Islet of Langerhans (tissue), 1 donor: ENCODE data around the gene CABP2.

Source experiments
- FAIRE-seq: peaks from one replicate; lab custom pipeline; 2011; peaks lifted over from hg19 to GRCh38; lab: Jason Lieb, UNC

The CABP2 gene

DNA sequence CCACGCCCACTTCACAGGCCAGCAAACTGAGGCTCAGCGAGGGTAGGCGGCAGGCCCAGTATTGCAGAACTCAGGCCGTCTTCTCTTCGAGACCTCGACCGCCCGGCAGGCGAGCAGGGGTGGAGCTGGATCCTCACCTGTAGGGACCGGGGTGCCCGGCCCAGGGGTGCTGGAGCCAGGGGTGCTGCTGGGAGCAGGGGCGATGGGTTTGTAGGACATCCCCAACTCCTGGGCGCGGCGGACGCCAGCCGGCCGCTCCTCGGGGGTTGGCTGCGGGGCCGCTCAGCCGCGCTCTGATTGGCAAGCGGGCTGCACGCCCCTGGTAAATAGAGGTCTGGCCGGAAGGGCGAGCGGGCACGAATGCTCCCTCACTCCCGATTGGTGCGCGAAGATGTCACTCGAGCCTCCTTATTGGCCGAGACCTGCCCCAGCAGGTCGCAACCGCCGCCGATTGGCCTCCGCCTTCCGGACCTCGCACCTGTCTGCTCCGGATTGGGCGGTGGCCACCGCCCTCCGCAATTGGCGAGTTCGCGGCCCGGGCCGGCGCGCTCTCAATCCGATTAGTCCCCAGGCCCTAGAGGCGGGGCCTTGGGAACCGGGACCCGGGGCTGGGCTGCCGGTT is 15.3 kb downstream of the CABP2 start, which contains the start of gene CDK2AP2:
TSS of gene CDK2AP2 (minus strand) at position 299 of the 622 bp plus-strand sequence. CDS start at position 219, 80 bp downstream.
- FAIRE-seq: no peak

GRCh38 chr11:67507242-67507863 is 15.9 kb downstream of the CABP2 start:
- no peak for FAIRE-seq

GRCh38 chr11:67506426-67507051 is 16.7 kb downstream of the CABP2 start:
- FAIRE-seq: no peak

DNA sequence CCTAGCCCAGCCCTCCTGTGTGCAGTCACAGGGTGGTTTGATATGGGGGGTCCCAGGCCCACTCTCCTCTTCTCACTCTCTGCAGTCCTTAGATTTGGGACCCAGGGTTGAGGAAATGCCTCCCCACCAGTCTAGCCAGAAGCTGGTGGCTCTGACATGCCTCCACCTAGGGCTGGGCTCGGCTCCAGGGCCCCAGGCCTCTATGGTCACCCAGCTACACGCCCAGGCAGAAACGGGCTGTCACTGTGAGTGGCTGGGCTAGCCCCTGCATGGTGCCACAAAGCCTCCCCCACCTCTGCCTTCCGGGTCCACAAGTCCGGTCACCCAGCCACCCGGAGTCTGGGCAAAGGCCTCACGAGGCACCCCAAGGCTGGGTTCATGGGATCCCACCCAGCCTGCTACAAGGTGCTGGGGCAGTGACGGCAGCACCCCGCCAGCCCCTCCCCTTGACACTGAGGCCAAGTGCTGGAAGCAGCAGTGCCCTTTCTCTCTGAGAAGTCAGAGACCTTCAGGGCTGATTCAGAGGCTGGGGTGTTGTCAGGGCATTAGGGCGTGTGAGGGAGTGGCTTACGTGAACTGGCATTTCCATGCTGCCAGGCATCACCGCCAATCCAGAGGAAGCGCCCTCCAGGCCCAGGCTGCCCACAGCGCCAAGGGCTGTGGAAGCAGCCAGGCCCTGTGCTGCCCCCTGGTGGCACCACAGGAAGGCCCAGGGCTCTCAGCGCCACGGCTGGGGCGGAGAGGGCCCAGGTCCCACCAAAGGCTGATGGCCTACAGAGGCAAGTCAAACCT is 17.4 kb downstream of the CABP2 start:
- peak; percentile 79 for FAIRE-seq

DNA sequence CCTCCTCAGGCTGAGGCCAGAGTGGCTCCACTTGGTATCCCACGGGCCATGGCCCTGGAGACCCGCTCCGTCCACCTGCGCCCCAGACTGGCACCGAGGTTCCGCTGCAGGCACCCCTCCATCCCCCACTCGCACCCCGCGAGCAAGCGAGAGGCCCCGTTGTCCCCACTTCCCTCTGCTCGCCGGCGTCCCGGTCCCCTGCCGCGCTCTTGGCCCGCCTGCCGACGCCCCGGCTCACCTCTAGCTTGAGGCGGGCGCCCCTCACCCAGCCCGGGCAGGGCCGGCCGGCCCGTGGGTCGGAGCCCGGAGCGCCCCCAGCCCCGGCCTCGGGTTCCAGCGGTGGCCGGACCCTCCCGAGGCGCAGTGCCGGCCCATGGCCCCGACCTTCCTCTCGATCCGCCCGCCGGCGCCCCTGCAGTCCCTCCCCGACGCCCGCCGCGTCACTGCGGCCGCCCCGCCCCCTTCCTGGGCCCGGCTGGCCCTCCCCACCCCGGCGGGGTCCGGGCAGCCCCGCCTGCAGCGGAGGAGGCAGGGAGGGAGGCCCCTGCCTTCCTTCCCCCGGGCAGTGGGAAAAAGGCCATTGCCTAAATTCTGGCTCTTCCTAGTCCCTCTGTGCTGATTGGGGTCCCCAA is 18.2 kb downstream of the CABP2 start, which contains the start of gene PITPNM1:
TSS of gene PITPNM1 (minus strand) at position 414 of the 632 bp plus-strand sequence. CDS start 1,183 bp downstream, outside the sequence.
- no peak for FAIRE-seq

DNA sequence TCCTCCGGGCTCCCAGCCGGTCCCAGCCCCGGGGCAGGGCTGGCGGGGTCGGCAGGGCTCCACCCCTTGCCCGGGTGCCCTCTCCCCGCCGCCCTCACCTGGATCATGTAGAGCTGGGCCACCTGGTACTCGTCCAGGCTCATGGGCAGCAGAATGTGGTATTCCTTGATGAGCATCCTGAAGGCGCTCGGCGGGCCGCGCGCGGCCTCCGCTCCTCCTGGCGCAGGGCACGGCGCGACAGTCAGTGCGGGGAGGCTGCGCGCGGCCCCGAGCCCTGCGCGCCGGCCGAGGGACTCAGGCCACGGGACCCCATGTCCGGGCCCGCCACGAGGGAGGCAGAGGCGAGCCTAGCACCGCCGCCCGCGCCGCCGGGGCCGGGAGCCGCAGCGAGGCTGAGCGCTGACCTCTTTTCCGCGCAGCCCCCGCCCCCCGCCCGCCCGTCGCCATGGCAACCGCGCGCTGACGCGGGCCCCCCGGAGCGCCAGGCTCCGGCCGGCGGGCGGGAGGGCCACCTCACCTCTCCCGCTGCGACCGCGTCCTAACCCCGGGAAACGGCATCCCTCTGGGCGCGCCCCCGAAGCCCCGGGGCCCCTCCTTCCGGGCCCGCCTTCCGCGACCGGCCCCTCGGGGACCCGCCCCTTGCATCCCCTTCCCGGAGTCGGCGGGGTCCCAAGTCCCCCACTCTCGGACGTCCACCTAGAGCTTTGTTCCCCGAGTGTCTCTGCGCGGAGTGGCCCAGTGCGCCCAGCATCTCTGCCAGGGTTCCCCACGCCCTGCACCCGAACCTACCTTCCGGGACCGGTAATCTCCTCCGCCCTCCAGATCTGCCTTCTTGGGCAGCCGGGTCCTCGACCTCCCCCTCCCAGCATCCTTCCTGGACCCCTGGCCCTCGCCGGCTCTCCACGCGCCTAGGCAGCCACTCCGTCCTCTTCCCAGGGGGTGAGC is 19.0 kb downstream of the CABP2 start:
- FAIRE-seq: no peak

GRCh38 chr11:67503119-67504004 is 19.9 kb downstream of the CABP2 start:
- FAIRE-seq: no peak

DNA sequence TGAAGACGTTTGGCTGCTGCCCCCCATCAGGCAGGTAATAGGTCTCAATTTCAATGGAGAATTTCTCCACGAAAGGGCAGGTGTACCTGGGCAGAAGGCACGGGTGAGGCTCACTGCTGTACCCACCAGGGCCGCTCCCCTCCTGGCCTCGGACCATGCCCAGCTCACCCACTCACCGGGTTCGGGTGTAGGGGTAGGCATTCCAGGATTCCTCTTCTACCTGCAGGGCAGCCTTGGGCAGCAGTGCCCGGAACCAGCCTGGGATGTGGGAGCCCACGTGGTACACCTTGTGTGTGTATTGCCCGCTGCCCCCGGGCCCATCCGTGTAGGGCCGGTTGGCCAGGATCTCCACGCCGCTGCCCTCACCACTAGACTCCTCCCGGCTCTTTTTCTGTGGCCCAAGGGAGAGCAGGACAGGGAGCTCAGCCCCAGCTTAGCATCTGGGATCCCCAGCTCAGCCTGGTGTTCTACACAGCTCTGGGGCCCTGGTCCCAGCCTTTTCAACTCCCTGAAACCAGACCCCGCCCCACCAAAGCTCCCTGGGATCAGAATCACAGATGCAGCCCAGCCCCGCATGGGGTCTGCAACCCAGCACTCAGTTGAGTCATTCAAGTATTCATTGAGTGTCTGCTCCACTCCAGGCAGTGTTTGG is 20.8 kb downstream of the CABP2 start:
- FAIRE-seq: no peak

- no peak for FAIRE-seq
These were observed 21.4 kb downstream of the CABP2 start for GRCh38 chr11:67501854-67502253.

DNA sequence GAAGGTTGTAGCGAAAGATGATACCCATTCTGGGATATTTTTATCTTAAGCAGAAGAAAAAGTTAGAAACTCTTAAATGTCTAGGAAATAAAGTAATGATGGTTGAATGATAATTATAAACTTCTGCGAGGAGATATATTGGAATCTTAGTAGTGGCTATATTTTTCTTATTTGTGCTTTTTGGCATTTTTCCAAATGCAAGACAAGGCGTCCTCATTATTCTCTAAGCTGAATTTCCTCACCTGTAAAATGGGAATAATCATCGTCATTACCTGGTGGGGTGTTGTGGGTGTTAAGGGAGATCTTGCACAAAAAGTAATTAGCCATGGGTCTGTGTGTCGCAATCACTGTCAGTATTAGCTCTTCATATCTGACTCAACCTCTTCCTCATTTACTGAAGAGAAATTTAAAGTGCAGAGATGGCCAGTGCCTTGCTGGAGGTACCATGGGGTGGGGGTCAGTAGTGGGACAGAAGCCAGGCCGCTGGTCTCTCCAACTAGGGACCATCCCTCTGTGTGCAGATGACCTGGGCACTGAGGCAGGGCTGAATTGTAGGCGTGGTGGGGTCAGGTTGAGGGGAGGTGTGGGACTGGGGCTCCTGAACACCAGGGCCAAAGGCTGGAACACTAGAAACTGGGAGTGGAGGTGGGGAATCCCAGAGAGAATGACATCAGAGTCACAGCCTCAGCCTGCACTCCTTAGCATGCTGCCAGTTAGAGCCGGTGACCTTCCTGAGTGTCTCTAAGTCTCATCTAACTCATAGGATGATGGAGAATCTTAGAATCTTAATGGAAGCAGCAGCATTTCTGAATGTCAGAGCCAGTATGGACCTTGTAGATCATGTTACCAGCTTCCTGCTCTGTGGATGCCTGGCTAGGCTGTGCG is 22.2 kb downstream of the CABP2 start:
- FAIRE-seq: no peak

- FAIRE-seq: no peak
These were observed 22.8 kb downstream of the CABP2 start for GRCh38 chr11:67500484-67500821.

DNA sequence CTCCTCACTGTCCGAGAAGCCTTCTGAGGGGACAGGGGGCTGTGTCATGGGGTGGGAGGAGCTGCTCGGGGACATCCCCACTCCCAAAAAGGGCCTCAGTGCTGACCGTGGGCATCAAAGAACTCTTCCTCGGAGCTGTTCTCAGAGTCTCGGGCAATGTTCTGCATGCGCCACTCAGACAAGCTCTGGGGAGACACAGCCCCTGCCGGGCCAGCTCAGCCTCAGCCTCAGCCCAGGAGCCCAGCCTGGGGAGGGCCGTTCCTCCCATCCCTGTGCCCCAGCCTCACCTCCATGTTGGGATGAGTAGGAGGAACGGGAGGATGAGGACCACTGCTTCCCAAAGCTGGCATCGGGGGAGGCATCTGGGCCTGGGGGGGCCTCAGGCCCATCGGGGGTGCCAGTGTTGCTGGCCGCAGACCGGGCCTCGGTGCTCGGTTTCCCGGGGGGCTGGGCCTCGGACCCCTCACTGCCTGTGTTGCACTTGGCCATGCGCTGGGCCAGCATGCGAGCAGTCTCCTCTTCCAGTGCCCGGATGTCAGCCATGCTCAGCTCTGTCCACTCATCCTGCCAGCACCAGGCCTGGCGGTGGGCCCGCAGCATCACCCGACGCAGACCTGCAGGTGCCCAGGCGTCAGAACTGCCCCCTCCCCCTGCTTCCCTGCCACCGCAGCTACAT is 23.3 kb downstream of the CABP2 start:
- no peak for FAIRE-seq

DNA sequence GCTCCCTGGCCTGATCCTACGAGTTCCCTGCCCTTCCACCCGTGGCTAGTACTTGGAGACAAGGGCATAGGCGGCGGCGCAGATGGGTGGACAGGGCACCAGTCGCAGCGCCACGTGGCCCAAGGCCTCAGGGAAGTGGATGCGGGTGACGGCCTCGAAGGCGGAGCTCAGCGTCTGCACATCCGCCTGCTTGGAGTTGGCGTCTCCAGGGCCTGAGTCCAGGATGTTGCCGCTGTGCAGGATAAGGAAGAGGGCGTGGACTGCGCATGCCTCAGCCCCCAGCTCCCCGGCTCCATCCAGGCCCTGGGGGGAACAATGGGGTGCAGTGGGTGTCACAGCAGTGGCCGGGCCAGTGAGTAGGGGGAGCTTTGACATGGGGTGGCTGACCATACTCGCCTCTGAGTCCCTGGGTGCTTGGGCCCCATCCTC is 24.7 kb downstream of the CABP2 start:
- no peak for FAIRE-seq

- FAIRE-seq: no peak
These were observed 25.5 kb downstream of the CABP2 start for GRCh38 chr11:67497656-67498291.

- no peak for FAIRE-seq
These were observed 27.1 kb downstream of the CABP2 start for GRCh38 chr11:67496113-67496512.

DNA sequence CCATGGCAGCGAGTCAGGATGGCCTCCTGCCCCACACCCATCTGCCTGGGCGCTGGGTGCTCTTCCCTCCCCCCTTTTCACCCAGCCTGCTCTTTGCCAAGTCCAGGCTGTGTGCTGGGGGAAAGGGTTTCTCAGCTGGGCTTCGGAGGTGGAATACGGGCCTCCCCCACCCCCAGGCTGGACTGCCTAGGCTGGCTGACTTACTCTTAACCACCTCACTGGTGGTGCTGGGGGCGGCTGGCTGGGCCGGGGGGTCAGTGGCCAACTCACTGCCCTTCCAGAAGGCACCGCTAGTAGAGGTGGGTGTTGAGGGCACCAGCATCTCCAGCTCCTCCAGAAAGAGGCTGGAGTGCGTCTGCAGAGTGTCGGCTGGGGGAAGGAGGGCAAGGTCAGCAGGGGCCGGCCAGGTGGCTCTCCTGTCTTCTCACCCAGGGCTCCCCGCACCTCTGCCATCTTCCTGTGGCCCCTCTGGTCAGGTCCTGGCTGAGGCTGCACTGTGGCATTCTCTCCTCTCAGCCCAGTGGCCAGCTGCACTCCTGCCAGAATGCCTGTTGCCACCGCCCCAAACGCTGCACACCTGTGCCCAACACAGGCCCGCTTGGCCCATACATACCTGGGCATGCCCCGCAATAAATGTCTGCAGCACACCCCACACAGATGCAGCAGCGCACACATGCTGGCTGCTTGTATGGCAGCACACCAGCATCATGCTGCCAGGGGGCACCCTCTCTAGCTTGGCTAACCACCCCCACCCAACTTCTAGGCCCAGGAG is 27.8 kb downstream of the CABP2 start:
- FAIRE-seq: no peak
